ENCODE results near the gene CYP8B1.

CYP8B1 gene

DNA sequence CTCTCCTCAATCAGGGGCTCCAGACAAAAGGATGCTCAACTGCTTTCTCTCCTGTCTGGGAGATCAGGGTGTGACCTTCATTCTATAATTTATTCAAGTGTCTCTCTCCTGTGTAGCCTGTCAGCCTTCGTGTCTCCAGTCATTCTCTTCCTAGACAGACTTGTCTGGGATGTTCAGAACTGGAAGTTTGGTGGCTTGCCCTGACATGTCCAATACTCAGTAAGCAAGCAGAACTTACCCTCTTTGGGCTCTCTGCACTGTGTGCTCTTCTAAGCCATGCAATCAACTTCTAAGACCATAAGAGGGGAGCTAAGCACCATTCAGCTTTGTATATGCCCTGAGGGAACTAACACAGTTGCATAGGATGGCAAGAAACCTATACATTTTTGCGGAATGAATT lies 52.3 kb downstream of the CYP8B1 start:
- DNase-seq (ENCODE audit: low read depth): no peak

DNA sequence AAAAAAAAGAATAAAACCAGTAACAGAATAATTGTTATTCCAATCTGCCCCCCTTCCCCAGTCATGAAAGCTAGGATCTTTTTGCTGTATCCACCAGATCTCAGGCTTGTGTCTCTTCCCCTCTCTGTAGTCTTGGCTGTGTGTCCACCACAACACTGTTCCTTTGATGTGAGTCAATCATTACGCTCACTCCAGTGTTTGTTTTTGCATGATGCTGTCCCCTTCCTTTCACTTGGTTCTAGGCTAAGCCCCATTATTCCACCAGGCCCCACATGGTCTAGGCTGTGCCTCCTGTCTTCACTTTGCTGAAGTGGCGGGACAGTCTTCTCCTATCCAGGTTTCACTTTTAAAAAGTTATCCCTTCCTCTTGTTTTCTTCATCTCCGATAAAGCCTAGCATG lies 52.9 kb downstream of the CYP8B1 start:
- no peak for DNase-seq (ENCODE audit: low read depth)

Data from HS-27A (cell line).